KMS-11 (cell line): ENCODE data around the gene MYO7B.

Source experiments
- H2AFZ ChIP-seq: fragments of 200-600 bp; sonication (generic); 2 replicates; pipeline ENCODE4 v1.6.1; 2016; ENCODE audit warnings: antibody characterized with exemption, mixed run types, low read depth
- H3K27ac ChIP-seq: fragments of 200-600 bp; sonication (generic); 2 replicates; pipeline ENCODE4 v1.6.1; 2016; ENCODE audit warnings: mild to moderate bottlenecking, mixed run types
- H3K27me3 ChIP-seq: fragments of 200-600 bp; sonication (generic); 2 replicates; pipeline ENCODE4 v1.6.1; 2017; ENCODE audit warnings: mild to moderate bottlenecking, low read depth, mixed run types, moderate library complexity; ENCODE audit not compliant: insufficient read depth
- H3K36me3 ChIP-seq: fragments of 200-600 bp; sonication (generic); 2 replicates; pipeline ENCODE4 v1.6.1; 2017; ENCODE audit warnings: mild to moderate bottlenecking, mixed run types; ENCODE audit not compliant: insufficient read depth
- H3K4me1 ChIP-seq: fragments of 200-600 bp; sonication (generic); 2 replicates; pipeline ENCODE4 v1.6.1; 2016; ENCODE audit warnings: mild to moderate bottlenecking, low read depth, mixed run types; ENCODE audit not compliant: poor library complexity, severe bottlenecking
- H3K4me2 ChIP-seq: fragments of 200-600 bp; sonication (generic); 2 replicates; pipeline ENCODE4 v1.7.0; 2016; ENCODE audit warnings: mild to moderate bottlenecking, mixed run types
- H3K4me3 ChIP-seq: fragments of 200-600 bp; sonication (generic); IDR thresholded peaks from 2 replicates; pipeline ENCODE4 v1.6.1; 2017; ENCODE audit warnings: low read depth, low read length, mixed read lengths; ENCODE audit not compliant: insufficient read depth
- H3K79me2 ChIP-seq: fragments of 200-600 bp; sonication (generic); 2 replicates; pipeline ENCODE4 v1.6.1; 2016; ENCODE audit warnings: low read depth, mixed run types; ENCODE audit not compliant: insufficient read depth
- H3K9ac ChIP-seq: fragments of 200-600 bp; sonication (generic); 2 replicates; pipeline ENCODE4 v1.6.1; 2016; ENCODE audit warnings: mild to moderate bottlenecking, mixed run types
- H4K20me1 ChIP-seq: fragments of 200-600 bp; sonication (generic); 2 replicates; pipeline ENCODE4 v1.6.1; 2016; ENCODE audit warnings: mild to moderate bottlenecking, mixed run types; ENCODE audit not compliant: insufficient read depth
- TF ChIP-seq, protein P1 (sequence below): fragments of 200-600 bp; sonication (generic); conservative IDR thresholded peaks from 2 replicates; pipeline ENCODE4 v1.6.1; 2017; ENCODE audit warnings: low read depth, mild to moderate bottlenecking, antibody characterized with exemption, low read length, moderate library complexity, mixed read lengths

MYO7B gene

DNA sequence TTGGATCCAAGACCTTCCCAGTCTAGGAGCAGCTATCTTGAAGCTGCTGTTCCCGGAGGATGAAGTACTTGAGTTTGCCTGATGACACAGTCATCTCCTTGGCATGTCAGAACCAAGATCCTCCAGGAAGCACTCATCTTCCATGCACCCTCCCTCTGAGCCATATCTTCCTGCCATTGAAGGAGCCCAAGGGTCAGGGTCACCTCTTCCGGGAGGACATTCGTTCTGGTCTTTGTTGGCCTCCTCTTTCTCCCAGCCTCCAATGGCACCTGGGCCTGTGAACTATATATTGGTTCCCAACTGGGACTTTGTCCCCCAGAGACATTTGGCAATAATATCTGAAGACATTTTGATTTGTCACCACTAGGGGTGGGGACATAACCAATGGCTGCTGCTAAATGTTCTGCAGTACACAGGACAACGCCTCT lies 4.2 kb upstream of the MYO7B start:
- Histone ChIP-seq H2AFZ (no peak overlapping the region), H3K9ac (no peak overlapping the region), H3K4me2 (no peak overlapping the region)

DNA sequence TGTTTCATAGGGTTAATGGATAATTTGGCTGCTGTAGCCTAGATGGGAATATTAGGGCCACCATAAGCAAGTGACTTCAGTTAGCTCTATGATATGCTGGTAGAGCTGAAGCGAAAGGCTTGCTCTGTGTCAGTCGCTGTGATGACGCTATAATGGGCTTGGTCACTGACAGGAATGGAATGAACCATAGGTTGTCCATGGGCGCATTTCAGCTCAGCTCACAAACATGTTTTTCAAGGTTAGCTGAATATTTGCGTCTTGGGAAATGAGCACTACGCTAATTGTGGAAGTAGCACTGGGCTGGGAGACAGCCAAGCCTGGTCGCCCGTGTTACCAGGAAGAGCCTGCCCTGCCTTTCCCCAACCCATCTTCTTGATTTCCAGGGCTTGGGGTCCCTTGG lies 3.2 kb upstream of the MYO7B start:
- no peak overlapping the region for H3K9ac ChIP-seq

More for the DNA sequence above, 4.2 kb upstream of the MYO7B start:
- Histone ChIP-seq H3K27ac (no peak overlapping the region), H3K36me3 (no peaks in the 10 kb centered on the region), H3K79me2 (no peaks in the 10 kb centered on the region), H3K4me1 (peaks cover 8% of the 10 kb centered on the region), H4K20me1 (no peaks in the 10 kb centered on the region), H3K27me3 (no peaks in the 10 kb centered on the region), H3K4me3 (no peak overlapping the region)
- TF ChIP-seq, protein P1, sequence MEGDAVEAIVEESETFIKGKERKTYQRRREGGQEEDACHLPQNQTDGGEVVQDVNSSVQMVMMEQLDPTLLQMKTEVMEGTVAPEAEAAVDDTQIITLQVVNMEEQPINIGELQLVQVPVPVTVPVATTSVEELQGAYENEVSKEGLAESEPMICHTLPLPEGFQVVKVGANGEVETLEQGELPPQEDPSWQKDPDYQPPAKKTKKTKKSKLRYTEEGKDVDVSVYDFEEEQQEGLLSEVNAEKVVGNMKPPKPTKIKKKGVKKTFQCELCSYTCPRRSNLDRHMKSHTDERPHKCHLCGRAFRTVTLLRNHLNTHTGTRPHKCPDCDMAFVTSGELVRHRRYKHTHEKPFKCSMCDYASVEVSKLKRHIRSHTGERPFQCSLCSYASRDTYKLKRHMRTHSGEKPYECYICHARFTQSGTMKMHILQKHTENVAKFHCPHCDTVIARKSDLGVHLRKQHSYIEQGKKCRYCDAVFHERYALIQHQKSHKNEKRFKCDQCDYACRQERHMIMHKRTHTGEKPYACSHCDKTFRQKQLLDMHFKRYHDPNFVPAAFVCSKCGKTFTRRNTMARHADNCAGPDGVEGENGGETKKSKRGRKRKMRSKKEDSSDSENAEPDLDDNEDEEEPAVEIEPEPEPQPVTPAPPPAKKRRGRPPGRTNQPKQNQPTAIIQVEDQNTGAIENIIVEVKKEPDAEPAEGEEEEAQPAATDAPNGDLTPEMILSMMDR = no peak

GRCh38 chr2:127535918-127536317 lies 435 bp downstream of the MYO7B start:
- Histone ChIP-seq H2AFZ (no peak overlapping the region), H4K20me1 (no peaks in the 10 kb centered on the region), H3K4me1 (no peaks in the 10 kb centered on the region), H3K4me3 (no peak overlapping the region), H3K27me3 (no peaks in the 10 kb centered on the region), H3K4me2 (no peak overlapping the region), H3K9ac (no peak overlapping the region), H3K27ac (no peak overlapping the region), H3K79me2 (no peaks in the 10 kb centered on the region), H3K36me3 (no peaks in the 10 kb centered on the region)
- TF ChIP-seq, protein P1 = no peak

More for the DNA sequence above, 3.2 kb upstream of the MYO7B start:
- H4K20me1 ChIP-seq = no peaks in the 10 kb centered on the region
- no peaks in the 10 kb centered on the region for H3K79me2 ChIP-seq
- H3K27ac ChIP-seq = no peak overlapping the region
- no peaks in the 10 kb centered on the region for H3K36me3 ChIP-seq
- H3K27me3 ChIP-seq = no peaks in the 10 kb centered on the region
- no peak overlapping the region for H2AFZ ChIP-seq
- H3K4me2 ChIP-seq = no peak overlapping the region
- peaks cover 7% of the 10 kb centered on the region for H3K4me1 ChIP-seq
- H3K4me3 ChIP-seq = no peak overlapping the region
- TF ChIP-seq, protein P1 = no peak

DNA sequence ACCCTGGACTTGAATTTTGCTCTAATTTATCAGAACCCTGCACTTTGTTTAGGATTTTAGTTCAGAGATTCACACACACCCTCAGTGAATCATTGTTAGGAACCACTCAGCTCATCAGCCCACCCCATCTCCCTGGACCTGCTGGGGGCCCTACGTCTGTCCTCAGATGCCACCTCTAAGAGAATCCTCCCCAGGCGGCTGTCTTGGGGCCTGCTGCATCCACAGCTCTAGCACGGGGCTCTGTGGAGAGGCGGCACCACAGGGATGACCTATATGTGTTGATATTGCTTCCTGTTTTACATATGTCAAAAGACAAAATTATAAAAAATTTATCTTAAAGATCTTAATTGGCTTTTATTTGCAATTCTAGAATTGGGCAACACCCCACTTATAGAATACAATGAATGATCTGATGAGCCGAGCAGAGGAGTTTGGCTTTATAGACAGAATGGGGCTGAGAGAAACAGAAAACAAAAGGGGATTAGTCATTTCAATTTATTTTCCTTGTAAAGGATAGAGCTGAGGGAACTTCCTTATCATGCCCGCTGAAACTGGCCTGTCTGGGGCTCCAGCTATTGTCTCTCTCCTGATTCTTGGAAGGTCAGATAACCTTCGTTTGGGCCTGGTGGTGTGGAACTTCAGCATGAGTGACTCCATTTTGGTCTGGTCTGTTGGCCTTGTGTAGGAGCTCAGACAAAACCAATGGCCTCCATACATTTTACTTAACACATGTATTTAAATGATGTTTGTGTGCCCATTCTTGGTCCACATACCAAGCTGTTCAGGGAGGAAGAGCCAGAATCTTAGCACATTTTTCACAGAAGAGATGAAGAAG lies 1.4 kb downstream of the MYO7B start:
- Histone ChIP-seq H3K4me2 (no peak overlapping the region), H3K27ac (no peak overlapping the region), H3K27me3 (no peaks in the 10 kb centered on the region), H3K4me1 (no peaks in the 10 kb centered on the region), H3K4me3 (no peak overlapping the region), H3K36me3 (no peaks in the 10 kb centered on the region), H4K20me1 (no peaks in the 10 kb centered on the region), H3K79me2 (no peaks in the 10 kb centered on the region), H2AFZ (no peak overlapping the region), H3K9ac (no peak overlapping the region)
- TF ChIP-seq, protein P1 = no peak
